ENCODE data around the gene MAGIX. TPM values are rescaled to one million over a fixed set of nuclear protein-coding genes. Genes with fewer than 3 reads are reported as not detected.

Gene MAGIX
- total and polyA plus RNA-seq, 10 donors: 0.89 to 4.3 (median 1.4) TPM

- DNase-seq: no peak
- intact Hi-C loops (cut with DNase I; ENCODE audit: low total_unique reads): no loop called here
- Histone ChIP-seq H3K27me3 (replicated peaks in 1 of 7) (no peaks in the 10 kb centered on the region), H3K4me1 (peaks cover 0 to 43% (median 13%) of the 10 kb centered on the region in 6 donors), H3K27ac (peak overlapping the region in 3 of 8 donors; percentile 74 to 85 (median 81)), H3K4me3 (no peak overlapping the region), H3K36me3 (peaks cover 0 to 72% (median 16%) of the 10 kb centered on the region in 6 donors), H3K9me3 (no peaks in the 10 kb centered on the region)
- TF ChIP-seq POLR2AphosphoS5 (IDR thresholded peaks at IDR 0.05) (peak in 1 of 3 donors; percentile 37), POLR2A (IDR thresholded peaks at IDR 0.05) (no peak)
- WGBS, 5 donors: 86 to 95% (median 94%) methylated on average over 24 to 43 of the region's 43 CpGs
Observed at GRCh38 chrX:49175435-49176274, 13.1 kb downstream of the MAGIX start.

DNA sequence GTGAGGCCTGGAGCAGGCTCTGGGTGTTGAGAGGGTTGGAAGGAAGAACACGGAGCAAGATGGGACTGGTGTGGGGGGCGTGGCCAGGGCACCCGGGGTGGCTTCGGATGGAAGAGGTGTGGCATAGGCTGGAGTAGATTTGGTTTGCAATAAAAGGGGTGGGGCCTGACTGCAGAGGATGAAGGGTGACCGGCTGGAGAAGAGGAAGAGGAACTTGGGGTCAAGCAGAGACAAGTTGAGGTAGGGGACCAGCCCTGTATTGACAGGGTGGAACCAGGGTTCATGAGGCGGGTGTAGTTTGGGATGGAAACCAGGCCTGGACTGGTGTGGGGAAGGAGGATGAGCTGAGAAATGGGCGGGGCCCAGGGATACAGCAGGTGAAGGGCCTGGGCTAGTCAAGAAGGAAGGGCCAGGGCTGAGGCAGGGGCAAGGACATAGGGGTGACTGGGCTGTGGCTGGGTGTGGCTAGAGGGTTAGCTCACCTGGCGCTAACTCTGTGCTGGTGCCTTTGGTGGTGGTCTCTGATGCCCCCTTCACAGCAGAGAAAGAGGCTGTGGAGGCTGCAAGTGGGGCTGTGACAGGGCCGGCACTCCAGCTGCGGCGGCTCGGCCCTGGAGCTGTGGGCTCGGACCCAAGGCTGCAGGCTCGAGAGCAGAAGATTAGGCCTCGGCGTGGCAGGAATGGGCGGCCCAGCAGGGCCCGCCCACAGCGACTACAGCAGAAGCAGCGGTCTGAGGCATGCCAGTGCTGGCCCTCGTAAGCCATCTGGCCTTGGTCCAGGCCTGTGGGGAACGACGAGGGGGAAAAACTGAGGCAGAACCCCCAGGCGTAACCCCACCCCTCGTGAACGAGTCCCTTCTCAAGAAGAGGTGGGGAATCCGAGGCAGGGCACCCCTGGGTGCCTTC, 14.1 kb downstream of the MAGIX start:
- H3K4me1 ChIP-seq: peaks cover 0 to 35% (median 13%) of the 10 kb centered on the region in 6 donors
- H3K27me3 ChIP-seq (replicated peaks in 1 of 7): no peaks in the 10 kb centered on the region
- WGBS, 5 donors: 43 to 82% (median 76%) methylated on average over 7 to 27 of the region's 27 CpGs
- no peak for DNase-seq
- H3K4me3 ChIP-seq: peak overlapping the region in 1 of 8 donors; percentile 11
- H3K36me3 ChIP-seq: peaks cover 0 to 79% (median 16%) of the 10 kb centered on the region in 6 donors
- intact Hi-C loops (cut with DNase I; ENCODE audit: low total_unique reads): no loop called here
- TF ChIP-seq, protein P1, sequence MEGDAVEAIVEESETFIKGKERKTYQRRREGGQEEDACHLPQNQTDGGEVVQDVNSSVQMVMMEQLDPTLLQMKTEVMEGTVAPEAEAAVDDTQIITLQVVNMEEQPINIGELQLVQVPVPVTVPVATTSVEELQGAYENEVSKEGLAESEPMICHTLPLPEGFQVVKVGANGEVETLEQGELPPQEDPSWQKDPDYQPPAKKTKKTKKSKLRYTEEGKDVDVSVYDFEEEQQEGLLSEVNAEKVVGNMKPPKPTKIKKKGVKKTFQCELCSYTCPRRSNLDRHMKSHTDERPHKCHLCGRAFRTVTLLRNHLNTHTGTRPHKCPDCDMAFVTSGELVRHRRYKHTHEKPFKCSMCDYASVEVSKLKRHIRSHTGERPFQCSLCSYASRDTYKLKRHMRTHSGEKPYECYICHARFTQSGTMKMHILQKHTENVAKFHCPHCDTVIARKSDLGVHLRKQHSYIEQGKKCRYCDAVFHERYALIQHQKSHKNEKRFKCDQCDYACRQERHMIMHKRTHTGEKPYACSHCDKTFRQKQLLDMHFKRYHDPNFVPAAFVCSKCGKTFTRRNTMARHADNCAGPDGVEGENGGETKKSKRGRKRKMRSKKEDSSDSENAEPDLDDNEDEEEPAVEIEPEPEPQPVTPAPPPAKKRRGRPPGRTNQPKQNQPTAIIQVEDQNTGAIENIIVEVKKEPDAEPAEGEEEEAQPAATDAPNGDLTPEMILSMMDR (IDR thresholded peaks at IDR 0.05 in 8 of 11, conservative IDR thresholded peaks at IDR 0.05 in 3 of 11): no peak
- peak in 2 of 3 donors; percentile 29 to 33 for TF ChIP-seq POLR2AphosphoS5 (IDR thresholded peaks at IDR 0.05)
- H3K27ac ChIP-seq: peak overlapping the region in 7 of 8 donors; percentile 36 to 85 (median 65)
- H3K9me3 ChIP-seq: no peaks in the 10 kb centered on the region

- no peaks in the 10 kb centered on the region for H3K9me3 ChIP-seq
- H3K4me3 ChIP-seq: peak overlapping the region in 1 of 8 donors; percentile 11
- intact Hi-C loops (cut with DNase I; ENCODE audit: low total_unique reads): no loop called here
- WGBS, 5 donors: 60 to 82% (median 74%) methylated on average over 1 to 4 of the region's 4 CpGs
- TF ChIP-seq POLR2AphosphoS5 (IDR thresholded peaks at IDR 0.05): no peak
- no peak for TF ChIP-seq POLR2A (IDR thresholded peaks at IDR 0.05)
- TF ChIP-seq, protein P1 (IDR thresholded peaks at IDR 0.05 in 8 of 11, conservative IDR thresholded peaks at IDR 0.05 in 3 of 11): peak in 3 of 11 experiments; percentile 29 to 37 (median 33)
- H3K4me1 ChIP-seq: peaks cover 0 to 34% (median 13%) of the 10 kb centered on the region in 6 donors
- DNase-seq: no peak
- H3K36me3 ChIP-seq: peaks cover 0 to 86% (median 16%) of the 10 kb centered on the region in 6 donors
- H3K27me3 ChIP-seq (replicated peaks in 1 of 7): no peaks in the 10 kb centered on the region
- H3K27ac ChIP-seq: peak overlapping the region in 6 of 8 donors; percentile 36 to 85 (median 70)
Observed at GRCh38 chrX:49177338-49177833, 14.8 kb downstream of the MAGIX start.

GRCh38 chrX:49177873-49178480, 15.4 kb downstream of the MAGIX start:
- H3K27ac ChIP-seq: peak overlapping the region in 3 of 8 donors; percentile 74 to 85 (median 81)
- TF ChIP-seq, protein P1 (IDR thresholded peaks at IDR 0.05 in 8 of 11, conservative IDR thresholded peaks at IDR 0.05 in 3 of 11): no peak
- no peak for TF ChIP-seq POLR2A (IDR thresholded peaks at IDR 0.05)
- TF ChIP-seq POLR2AphosphoS5 (IDR thresholded peaks at IDR 0.05): peak in 1 of 3 donors; percentile 45
- H3K27me3 ChIP-seq (replicated peaks in 1 of 7): no peaks in the 10 kb centered on the region
- peaks cover 0 to 29% (median 8%) of the 10 kb centered on the region in 6 donors for H3K4me1 ChIP-seq
- H3K4me3 ChIP-seq: no peak overlapping the region
- WGBS, 5 donors: 86 to 97% (median 94%) methylated on average over 7 to 23 of the region's 23 CpGs
- DNase-seq: no peak
- no peaks in the 10 kb centered on the region for H3K9me3 ChIP-seq
- intact Hi-C loops (cut with DNase I; ENCODE audit: low total_unique reads): no loop called here
- H3K36me3 ChIP-seq: peaks cover 0 to 92% (median 17%) of the 10 kb centered on the region in 6 donors

Data from spleen (tissue), 11 donors.